GM23248 (cell line): ENCODE results near the gene MAP3K13. TPM values are rescaled to one million over a fixed set of nuclear protein-coding genes. Genes with fewer than 3 reads are reported as not detected.
"Not testable (repeated sequence)": the region's sequence is repeated elsewhere in the genome, so short reads cannot be mapped to it uniquely, and the experiment has no call there.

Source experiments
- DNase-seq: peaks from one replicate; pipeline ENCODE4 v3.0.0-alpha.2; 2015
- H2AFZ ChIP-seq: fragments of 200-600 bp; sonication (generic); 2 replicates; pipeline ENCODE4 v1.6.1; 2016; ENCODE audit warnings: antibody characterized with exemption
- H3F3A ChIP-seq: fragments of 200-600 bp; sonication (generic); 2 replicates; pipeline ENCODE4 v1.6.1; 2016; ENCODE audit warnings: mild to moderate bottlenecking, antibody characterized with exemption, mixed run types; ENCODE audit not compliant: insufficient read depth
- H3K27ac ChIP-seq: fragments of 200-600 bp; sonication (generic); 2 replicates; pipeline ENCODE4 v1.5.1; 2016; ENCODE audit warnings: mild to moderate bottlenecking
- H3K27me3 ChIP-seq: fragments of 200-600 bp; sonication (generic); replicated peaks from 2 replicates; pipeline ENCODE4 v1.6.1; 2016; ENCODE audit warnings: mild to moderate bottlenecking; ENCODE audit not compliant: insufficient read depth
- H3K36me3 ChIP-seq: fragments of 200-600 bp; sonication (generic); 2 replicates; pipeline ENCODE4 v1.6.1; 2016; ENCODE audit warnings: low read depth, mild to moderate bottlenecking
- H3K4me1 ChIP-seq: fragments of 200-600 bp; sonication (generic); 2 replicates; pipeline ENCODE4 v1.6.1; 2016; ENCODE audit warnings: mild to moderate bottlenecking; ENCODE audit not compliant: insufficient read depth
- H3K4me2 ChIP-seq: fragments of 200-600 bp; sonication (generic); one replicate; pipeline ENCODE4 v1.6.1; 2016; ENCODE audit warnings: mild to moderate bottlenecking; ENCODE audit not compliant: unreplicated experiment
- H3K4me3 ChIP-seq: fragments of 200-600 bp; sonication (generic); 2 replicates; pipeline ENCODE4 v1.5.1; 2016; ENCODE audit warnings: mild to moderate bottlenecking
- H3K79me2 ChIP-seq: fragments of 200-600 bp; sonication (generic); 2 replicates; pipeline ENCODE4 v1.6.1; 2016; ENCODE audit warnings: mild to moderate bottlenecking; ENCODE audit not compliant: insufficient read depth
- H3K9ac ChIP-seq: fragments of 200-600 bp; sonication (generic); 2 replicates; pipeline ENCODE4 v1.6.1; 2016; ENCODE audit warnings: mild to moderate bottlenecking
- H3K9me2 ChIP-seq: fragments of 200-600 bp; sonication (generic); 2 replicates; pipeline ENCODE4 v1.6.1; 2016; ENCODE audit warnings: mixed run types, mild to moderate bottlenecking, moderate library complexity; ENCODE audit not compliant: insufficient read depth
- H3K9me3 ChIP-seq: fragments of 200-600 bp; sonication (generic); one replicate; pipeline ENCODE4 v1.6.1; 2017; ENCODE audit warnings: low read depth
- H4K20me1 ChIP-seq: fragments of 200-600 bp; sonication (generic); 2 replicates; pipeline ENCODE4 v1.6.0; 2016; ENCODE audit not compliant: insufficient read depth
- EZH2 ChIP-seq: fragments of 200-600 bp; sonication (generic); IDR thresholded peaks from 2 replicates; pipeline ENCODE4 v1.6.1; 2018; ENCODE audit warnings: antibody characterized with exemption, mild to moderate bottlenecking; ENCODE audit not compliant: insufficient read depth, poor library complexity, severe bottlenecking
- EZH2phosphoT487 ChIP-seq: fragments of 200-600 bp; sonication (generic); IDR thresholded peaks from 2 replicates; pipeline ENCODE4 v1.6.1; 2018; ENCODE audit warnings: antibody characterized with exemption, moderate library complexity, mild to moderate bottlenecking, low read depth; ENCODE audit not compliant: insufficient read depth
- WGBS, 2 experiments: methylation state at CpG; one replicate each; pipeline ENCODE4 v1.1.6; 2015 to 2017; ENCODE audit warnings: low lambda C conversion rate in 2 of 2, low coverage in 1 of 2; ENCODE audit errors: missing lambda C conversion rate in 2 of 2; 5-methylcytosine and 5-hydroxymethylcytosine counted together
- in situ Hi-C: fragments of 300-500 bp; cut with MboI; formaldehyde crosslinking; loops from 2 replicates; pipeline ENCODE4 v1.15.0; 2020
- polyA plus RNA-seq: library from polyadenylated mRNA; unstranded; fragments of >200 nt; fragmentation: Nextera tagmentation; extraction: Ambion mirVana; gene quantifications from 2 replicates; pipeline ENCODE4 v1.2.1, GENCODE V29; 2016
- total RNA-seq: library from RNA; depleted of rRNA; stranded (reverse); fragments of >200 nt; shearing (Covaris generic); gene quantifications from 2 replicates; pipeline ENCODE4 v1.2.3, GENCODE V29; 2014

Gene MAP3K13
- total and polyA plus RNA-seq, 2 experiments from 2014 or later = 14.8 to 52.5 TPM

DNA sequence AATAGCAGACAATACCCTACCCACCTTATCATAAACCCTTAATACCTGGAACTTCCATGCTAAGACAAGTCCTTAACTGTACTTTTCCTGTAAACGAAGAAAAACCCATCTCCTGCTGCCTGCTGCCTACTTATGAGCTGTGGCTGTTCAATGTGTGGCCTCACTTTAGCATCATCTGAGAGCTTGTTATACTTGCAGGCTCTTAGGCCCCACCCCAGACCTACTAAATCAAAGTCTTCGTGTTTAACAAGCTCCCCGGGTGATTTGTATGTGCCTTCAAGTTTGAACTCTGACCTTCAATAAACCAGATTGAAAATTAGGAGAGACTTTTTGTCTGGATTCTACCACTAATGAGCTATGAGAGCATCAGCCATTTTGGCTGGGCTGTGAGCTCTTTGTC is 106.6 kb downstream of the MAP3K13 start:
- 10 to 15% methylated on average over 3 of the region's 3 CpGs for WGBS, 2 experiments
- in situ Hi-C loops = no loop called here
- no peak for DNase-seq

DNA sequence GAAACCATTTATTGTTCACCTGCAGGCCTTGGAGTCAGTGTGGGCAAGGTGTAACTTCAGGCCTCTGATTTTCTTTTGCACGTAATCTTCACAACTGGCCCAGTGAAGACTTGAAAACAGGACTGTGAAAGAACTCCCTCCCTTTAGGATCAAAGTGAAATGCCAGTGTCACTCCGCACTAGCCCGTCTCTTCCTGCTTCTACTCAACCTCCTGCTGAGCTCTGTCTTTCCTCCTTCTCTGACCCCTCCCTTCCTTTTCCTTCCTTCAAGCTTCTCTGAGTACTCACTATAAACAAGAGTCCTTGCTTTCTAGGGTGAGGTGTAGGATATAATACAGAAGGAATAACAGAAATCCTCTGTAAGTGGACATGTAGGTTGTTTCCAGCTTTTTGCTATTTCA is 107.4 kb downstream of the MAP3K13 start:
- H3K4me3 ChIP-seq = no peak overlapping the region
- H3K27me3 ChIP-seq = no peaks in the 10 kb centered on the region
- in situ Hi-C loops = no loop called here
- no peak for DNase-seq
- no peak overlapping the region for H2AFZ ChIP-seq
- H3K4me1 ChIP-seq = no peaks in the 10 kb centered on the region
- H3F3A ChIP-seq = no peaks in the 10 kb centered on the region
- no peak overlapping the region for H3K27ac ChIP-seq
- H3K79me2 ChIP-seq = no peaks in the 10 kb centered on the region
- 88 to 91% methylated on average over 3 of the region's 3 CpGs for WGBS, 2 experiments
- no peak overlapping the region for H3K4me2 ChIP-seq
- H3K36me3 ChIP-seq = peaks cover 12% of the 10 kb centered on the region; the same call in 1 of the 2 replicates
- no peaks in the 10 kb centered on the region; the same call in 1 of the 2 replicates for H4K20me1 ChIP-seq
- TF ChIP-seq EZH2phosphoT487 = no peak
- no peak for TF ChIP-seq EZH2
- no peaks in the 10 kb centered on the region for H3K9me2 ChIP-seq
- no peaks in the 10 kb centered on the region for H3K9me3 ChIP-seq
- no peak overlapping the region for H3K9ac ChIP-seq

More for the DNA sequence above, 106.6 kb downstream of the MAP3K13 start:
- no peaks in the 10 kb centered on the region for H3K9me3 ChIP-seq
- no peaks in the 10 kb centered on the region for H3K9me2 ChIP-seq
- no peaks in the 10 kb centered on the region for H3K27me3 ChIP-seq
- no peaks in the 10 kb centered on the region for H3K4me1 ChIP-seq
- no peak overlapping the region for H3K4me3 ChIP-seq
- no peak overlapping the region for H3K27ac ChIP-seq
- no peaks in the 10 kb centered on the region for H3F3A ChIP-seq
- H3K79me2 ChIP-seq = no peaks in the 10 kb centered on the region
- H3K9ac ChIP-seq = no peak overlapping the region
- no peak overlapping the region for H2AFZ ChIP-seq
- no peak overlapping the region for H3K4me2 ChIP-seq
- TF ChIP-seq EZH2 = no peak
- TF ChIP-seq EZH2phosphoT487 = no peak
- H3K36me3 ChIP-seq = peaks cover 12% of the 10 kb centered on the region; the same call in 1 of the 2 replicates
- H4K20me1 ChIP-seq = no peaks in the 10 kb centered on the region; the same call in 1 of the 2 replicates

DNA sequence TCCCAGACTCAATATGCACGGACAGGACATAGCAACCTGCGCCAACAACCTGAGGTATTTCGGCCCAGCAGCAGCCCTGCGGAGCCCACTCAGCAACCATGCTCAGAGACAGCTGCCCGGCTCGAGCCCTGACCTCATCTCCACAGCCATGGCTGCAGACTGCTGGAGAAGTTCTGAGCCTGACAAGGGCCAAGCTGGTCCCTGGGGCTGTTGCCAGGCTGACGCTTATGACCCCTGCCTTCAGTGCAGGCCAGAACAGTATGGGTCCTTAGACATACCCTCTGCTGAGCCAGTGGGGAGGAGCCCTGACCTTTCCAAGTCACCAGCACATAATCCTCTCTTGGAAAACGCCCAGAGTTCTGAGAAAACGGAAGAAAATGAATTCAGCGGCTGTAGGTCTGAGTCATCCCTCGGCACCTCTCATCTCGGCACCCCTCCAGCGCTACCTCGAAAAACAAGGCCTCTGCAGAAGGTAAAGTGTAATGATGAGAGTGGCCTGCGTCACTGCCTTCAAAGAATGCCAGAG is 110.4 kb downstream of the MAP3K13 start:
- H3F3A ChIP-seq = no peaks in the 10 kb centered on the region
- no peaks in the 10 kb centered on the region for H3K9me2 ChIP-seq
- no peak overlapping the region for H3K9ac ChIP-seq
- H3K4me1 ChIP-seq = no peaks in the 10 kb centered on the region
- in situ Hi-C loops = no loop called here
- WGBS, 2 experiments = 89 to 90% methylated on average over 15 of the region's 15 CpGs
- H3K4me3 ChIP-seq = no peak overlapping the region
- no peaks in the 10 kb centered on the region; the same call in 1 of the 2 replicates for H4K20me1 ChIP-seq
- DNase-seq = no peak
- no peaks in the 10 kb centered on the region for H3K79me2 ChIP-seq
- peaks cover 8% of the 10 kb centered on the region; the same call in 1 of the 2 replicates for H3K36me3 ChIP-seq
- no peak overlapping the region for H2AFZ ChIP-seq
- no peaks in the 10 kb centered on the region for H3K27me3 ChIP-seq
- no peak overlapping the region for H3K27ac ChIP-seq
- no peak for TF ChIP-seq EZH2phosphoT487
- TF ChIP-seq EZH2 = no peak
- H3K9me3 ChIP-seq = no peaks in the 10 kb centered on the region
- H3K4me2 ChIP-seq = no peak overlapping the region

DNA sequence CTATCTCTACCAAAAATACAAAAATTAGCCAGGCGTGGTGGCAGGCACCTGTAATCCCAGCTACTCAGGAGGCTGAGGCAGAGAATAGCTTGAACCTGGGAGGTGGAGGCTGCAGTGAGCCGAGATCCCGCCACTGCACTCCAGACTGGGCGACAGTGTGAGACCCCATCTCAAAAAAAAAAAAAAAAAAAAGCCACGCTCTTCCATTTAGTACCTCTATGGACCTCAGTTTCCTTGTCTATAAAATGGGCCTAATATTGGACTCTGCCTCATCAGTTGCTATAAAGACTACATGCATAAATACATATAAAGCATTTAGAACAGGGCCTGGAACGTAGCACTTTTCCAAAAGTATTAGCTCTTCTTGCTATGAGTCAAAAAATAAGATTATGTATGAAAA is 112.0 kb downstream of the MAP3K13 start:
- H3K4me3 ChIP-seq, H3K27me3 ChIP-seq, H3F3A ChIP-seq, H3K9me2 ChIP-seq, H4K20me1 ChIP-seq, H3K9ac ChIP-seq, H3K27ac ChIP-seq, H3K36me3 ChIP-seq, H3K4me2 ChIP-seq, H3K79me2 ChIP-seq, in situ Hi-C loops, H2AFZ ChIP-seq, H3K9me3 ChIP-seq, DNase-seq, H3K4me1 ChIP-seq: not testable (repeated sequence)
- WGBS, 2 experiments = 90 to 94% methylated on average over 6 of the region's 6 CpGs

DNA sequence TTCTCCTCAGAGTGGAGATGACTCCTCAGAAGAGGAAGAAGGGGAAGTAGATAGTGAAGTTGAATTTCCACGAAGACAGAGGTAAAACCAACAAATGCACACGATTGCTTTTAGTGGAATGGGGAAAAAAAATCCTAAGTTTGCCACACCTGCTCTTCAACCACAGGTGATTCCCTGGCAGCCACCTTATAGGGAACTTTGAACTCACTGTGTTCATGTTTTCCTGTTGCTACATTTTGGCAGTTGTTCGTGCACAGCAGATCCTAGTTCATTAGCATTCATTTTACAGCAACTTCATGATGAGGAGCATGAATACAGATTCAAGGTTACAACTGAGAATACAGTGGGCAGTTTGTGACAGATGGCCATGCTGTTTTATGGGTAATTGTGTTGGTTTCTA is 114.4 kb downstream of the MAP3K13 start:
- H3K27me3 ChIP-seq = no peaks in the 10 kb centered on the region
- H3F3A ChIP-seq = no peaks in the 10 kb centered on the region
- no peaks in the 10 kb centered on the region for H3K9me2 ChIP-seq
- H3K36me3 ChIP-seq = peaks cover 8% of the 10 kb centered on the region; the same call in 1 of the 2 replicates
- no peak overlapping the region for H3K4me3 ChIP-seq
- H3K79me2 ChIP-seq = no peaks in the 10 kb centered on the region
- H3K9ac ChIP-seq = no peak overlapping the region
- WGBS, 2 experiments = 55 to 65% methylated on average over 3 of the region's 3 CpGs
- no peaks in the 10 kb centered on the region for H3K9me3 ChIP-seq
- H4K20me1 ChIP-seq = no peaks in the 10 kb centered on the region
- in situ Hi-C loops = no loop called here
- no peak overlapping the region for H3K4me2 ChIP-seq
- H3K27ac ChIP-seq = no peak overlapping the region
- no peak for DNase-seq
- no peaks in the 10 kb centered on the region for H3K4me1 ChIP-seq
- H2AFZ ChIP-seq = no peak overlapping the region
- TF ChIP-seq EZH2 (no peak), EZH2phosphoT487 (no peak)
